ENCODE data around the gene FASTKD3. TPM values are rescaled to one million over a fixed set of nuclear protein-coding genes. Genes with fewer than 3 reads are reported as not detected.
A peak's percentile ranks its signal among the peaks of the same experiment; 100 is the strongest.

FASTKD3 gene
- total RNA-seq, 1 donor from 2014 or later = 5.8 TPM

DNA sequence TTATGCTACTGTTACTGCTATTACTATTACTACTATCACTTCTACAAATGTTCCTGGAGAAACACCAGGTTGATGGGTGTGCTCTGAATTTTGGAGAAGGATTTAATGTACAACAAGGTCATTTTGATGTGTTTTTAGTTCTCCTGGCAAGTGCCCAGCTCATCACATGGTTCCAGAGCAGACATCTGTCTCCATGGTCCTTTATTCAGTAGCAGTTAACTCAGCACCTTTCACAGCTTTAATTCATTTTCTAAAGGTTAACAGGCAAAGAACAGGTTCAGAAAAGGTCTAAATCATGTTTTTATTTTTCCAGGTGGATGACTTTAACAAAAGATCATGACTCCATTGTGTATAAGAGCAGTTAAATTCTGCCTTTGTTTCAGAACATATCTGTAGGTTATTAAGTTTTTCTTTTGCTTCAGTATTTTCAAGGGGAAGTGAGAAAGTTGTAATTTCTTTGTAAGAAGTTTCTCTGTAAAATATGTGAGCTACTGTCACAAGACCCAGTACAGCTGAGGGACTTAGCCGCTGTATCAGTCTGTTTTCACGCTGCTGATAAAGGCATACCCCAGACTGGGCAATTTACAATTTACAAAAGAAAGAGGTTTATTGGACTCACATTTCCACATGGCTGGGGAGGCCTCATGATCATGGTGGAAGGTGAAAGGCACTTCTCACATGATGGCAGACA lies 42.1 kb upstream of the FASTKD3 start:
- peaks cover 10% of the 10 kb centered on the region for H3K4me1 Mint-ChIP-seq (ENCODE audit: unreplicated experiment)
- no peak for DNase-seq (ENCODE audit: extremely low spot score, unreplicated experiment)
- H3K36me3 Mint-ChIP-seq (ENCODE audit: unreplicated experiment) = peaks cover 37% of the 10 kb centered on the region
- H3K27me3 Mint-ChIP-seq (ENCODE audit: unreplicated experiment) = no peaks in the 10 kb centered on the region
- peaks cover 31% of the 10 kb centered on the region for H3K9me3 Mint-ChIP-seq (ENCODE audit: unreplicated experiment)
- no peak overlapping the region for H3K27ac Mint-ChIP-seq (ENCODE audit: unreplicated experiment)
- TF ChIP-seq CTCF (IDR thresholded peaks at IDR 0.05) = no peak
- H3K4me3 Mint-ChIP-seq (ENCODE audit: unreplicated experiment) = no peak overlapping the region

GRCh38 chr5:7908317-7908716 lies 39.5 kb upstream of the FASTKD3 start:
- no peak overlapping the region for H3K27ac Mint-ChIP-seq (ENCODE audit: unreplicated experiment)

GRCh38 chr5:7907612-7908011 lies 38.8 kb upstream of the FASTKD3 start:
- Mint-ChIP-seq H3K36me3 (ENCODE audit: unreplicated experiment) (peaks cover 49% of the 10 kb centered on the region), H3K27me3 (ENCODE audit: unreplicated experiment) (no peaks in the 10 kb centered on the region), H3K9me3 (ENCODE audit: unreplicated experiment) (peaks cover 26% of the 10 kb centered on the region), H3K4me1 (ENCODE audit: unreplicated experiment) (peaks cover 37% of the 10 kb centered on the region), H3K27ac (ENCODE audit: unreplicated experiment) (no peak overlapping the region), H3K4me3 (ENCODE audit: unreplicated experiment) (no peak overlapping the region)
- no peak for DNase-seq (ENCODE audit: extremely low spot score, unreplicated experiment)
- no peak for TF ChIP-seq CTCF (IDR thresholded peaks at IDR 0.05)

More at GRCh38 chr5:7908317-7908716, 39.5 kb upstream of the FASTKD3 start:
- Mint-ChIP-seq H3K4me3 (ENCODE audit: unreplicated experiment) (no peak overlapping the region), H3K27me3 (ENCODE audit: unreplicated experiment) (no peaks in the 10 kb centered on the region), H3K4me1 (ENCODE audit: unreplicated experiment) (peaks cover 35% of the 10 kb centered on the region), H3K9me3 (ENCODE audit: unreplicated experiment) (peaks cover 31% of the 10 kb centered on the region), H3K36me3 (ENCODE audit: unreplicated experiment) (peaks cover 49% of the 10 kb centered on the region)
- no peak for TF ChIP-seq CTCF (IDR thresholded peaks at IDR 0.05)
- DNase-seq (ENCODE audit: extremely low spot score, unreplicated experiment) = no peak

DNA sequence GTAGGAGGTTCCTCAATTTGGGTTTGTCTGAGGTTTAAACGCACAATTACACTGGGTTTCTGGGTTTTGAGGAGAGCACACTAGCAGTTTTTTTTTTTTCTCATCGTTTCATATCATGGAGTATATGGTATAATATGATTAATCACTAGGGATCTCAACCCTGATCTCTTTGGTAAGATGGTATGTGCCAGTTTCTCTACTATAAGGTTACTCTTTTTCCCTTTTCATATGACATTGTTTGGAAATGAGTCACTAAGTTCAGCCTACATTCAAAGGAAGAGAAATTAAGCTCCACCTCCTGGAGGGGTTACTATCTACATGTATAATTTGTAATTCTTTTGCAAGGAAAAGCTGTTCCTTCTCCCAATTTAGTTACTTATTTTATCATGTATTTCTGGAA lies 35.3 kb upstream of the FASTKD3 start:
- no peaks in the 10 kb centered on the region for H3K27me3 Mint-ChIP-seq (ENCODE audit: unreplicated experiment)
- peaks cover 18% of the 10 kb centered on the region for H3K9me3 Mint-ChIP-seq (ENCODE audit: unreplicated experiment)
- H3K36me3 Mint-ChIP-seq (ENCODE audit: unreplicated experiment) = peaks cover 58% of the 10 kb centered on the region
- no peak for TF ChIP-seq CTCF (IDR thresholded peaks at IDR 0.05)
- DNase-seq (ENCODE audit: extremely low spot score, unreplicated experiment) = no peak
- H3K27ac Mint-ChIP-seq (ENCODE audit: unreplicated experiment) = peak overlapping the region; percentile 61
- H3K4me3 Mint-ChIP-seq (ENCODE audit: unreplicated experiment) = no peak overlapping the region
- peaks cover 40% of the 10 kb centered on the region for H3K4me1 Mint-ChIP-seq (ENCODE audit: unreplicated experiment)

DNA sequence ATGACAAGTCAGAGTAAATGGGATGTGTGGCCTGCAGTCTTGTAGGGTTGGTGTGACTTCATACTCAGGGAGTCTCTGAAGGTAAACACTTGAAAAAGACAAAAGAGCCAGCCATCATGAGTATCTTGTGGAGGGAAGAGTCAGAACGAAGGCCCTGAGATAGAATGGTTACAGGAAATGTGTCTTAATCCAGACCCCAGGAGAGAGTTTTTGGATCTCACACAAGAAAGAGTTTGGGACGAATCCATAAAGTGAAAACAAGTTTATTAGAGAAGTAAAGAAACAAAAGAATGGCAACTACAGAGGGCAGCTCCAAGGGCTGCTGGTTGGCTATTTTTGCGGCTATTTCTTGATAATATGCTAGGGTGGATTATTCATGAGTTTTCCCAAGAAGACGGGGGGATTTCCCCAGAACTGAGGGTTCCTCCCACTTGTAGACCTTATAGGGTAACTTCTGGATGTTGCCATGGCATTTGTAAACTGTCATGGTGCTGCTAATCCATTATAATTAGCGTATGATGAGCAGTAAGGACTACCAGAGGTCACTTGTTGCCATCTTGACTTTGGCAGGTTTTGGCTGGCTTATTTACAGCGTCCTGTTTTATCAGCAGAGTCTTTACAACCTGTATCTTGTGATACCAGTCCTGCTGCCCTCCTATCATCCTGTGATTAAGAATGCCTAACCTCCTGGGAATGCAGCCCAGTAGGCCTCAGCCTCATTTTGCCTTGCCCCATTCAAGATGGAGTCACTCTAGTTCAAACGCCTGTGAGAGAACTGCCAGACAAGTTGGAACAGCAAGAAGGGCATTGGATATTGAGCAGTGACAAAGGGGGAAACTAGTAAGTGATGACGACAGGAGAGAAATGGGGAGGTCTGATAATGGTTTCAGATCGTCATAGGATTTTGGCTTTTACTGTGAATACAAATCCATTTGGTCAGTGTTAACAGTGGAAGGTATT lies 34.1 kb upstream of the FASTKD3 start:
- TF ChIP-seq CTCF (IDR thresholded peaks at IDR 0.05) = no peak
- Mint-ChIP-seq H3K36me3 (ENCODE audit: unreplicated experiment) (peaks cover 57% of the 10 kb centered on the region), H3K4me3 (ENCODE audit: unreplicated experiment) (no peak overlapping the region), H3K27me3 (ENCODE audit: unreplicated experiment) (no peaks in the 10 kb centered on the region), H3K9me3 (ENCODE audit: unreplicated experiment) (peaks cover 9% of the 10 kb centered on the region), H3K27ac (ENCODE audit: unreplicated experiment) (no peak overlapping the region), H3K4me1 (ENCODE audit: unreplicated experiment) (peaks cover 40% of the 10 kb centered on the region)
- no peak for DNase-seq (ENCODE audit: extremely low spot score, unreplicated experiment)

Data from osteocyte (in vitro differentiated cells).